Gastrocnemius medialis (tissue), 4 donors: ENCODE data around the gene THBS4. TPM values are rescaled to one million over a fixed set of nuclear protein-coding genes. Genes with fewer than 3 reads are reported as not detected.

Source experiments
- ATAC-seq, 2 donors: fragments of 150-250 bp; one replicate each; pipeline ENCODE4 v1.9.1; 2016
- DNase-seq, 2 donors: peaks; one replicate each; pipeline ENCODE4 v3.0.0-alpha.2; 2019
- H3K27ac ChIP-seq, 4 donors: fragments of 200-600 bp; sonication (generic); 1 replicate in 1 of 4; 2 replicates in 3 of 4; pipeline ENCODE4 v1.5.1; 2016 to 2018; ENCODE audit warnings: mild to moderate bottlenecking in 2 of 4, moderate library complexity in 1 of 4
- H3K27me3 ChIP-seq, 3 donors: fragments of 200-600 bp; sonication (generic) in 2 of 3; 1 replicate in 1 of 3; 2 replicates in 2 of 3; pipeline versions ENCODE4 v1.5.1 to v1.6.0; 2016 to 2019; ENCODE audit warnings: mild to moderate bottlenecking in 1 of 3, moderate library complexity in 1 of 3
- H3K36me3 ChIP-seq, 2 donors: fragments of 200-600 bp; sonication (generic) in 1 of 2; one replicate each; pipeline ENCODE4 v1.5.1; 2017 to 2018
- H3K4me1 ChIP-seq, 2 donors: fragments of 200-600 bp; sonication (generic) in 1 of 2; one replicate each; pipeline ENCODE4 v1.5.1; 2016 to 2017; ENCODE audit warnings: mild to moderate bottlenecking in 2 of 2
- H3K4me3 ChIP-seq, 4 donors: fragments of 200-600 bp; sonication (generic) in 3 of 4; 1 replicate in 1 of 4; 2 replicates in 3 of 4; pipeline ENCODE4 v1.5.1; 2016 to 2019; ENCODE audit warnings: mild to moderate bottlenecking in 2 of 4
- H3K9me3 ChIP-seq, 3 donors: fragments of 200-600 bp; sonication (generic) in 2 of 3; 1 replicate in 1 of 3; 2 replicates in 2 of 3; pipeline ENCODE4 v1.5.1; 2016 to 2019
- CTCF ChIP-seq, 5 experiments: fragments of 450-650 bp in 3 of 5; fragments of 200-600 bp in 2 of 5; sonication (generic) in 2 of 5; IDR thresholded peaks in 4 of 5; conservative IDR thresholded peaks in 1 of 5; 1 replicate in 4 of 5; 2 replicates in 1 of 5; pipeline ENCODE4 v1.5.1; 2016 to 2019; ENCODE audit warnings: antibody characterized with exemption in 5 of 5, mild to moderate bottlenecking in 3 of 5, moderate library complexity in 3 of 5
- POLR2A ChIP-seq, 2 donors: fragments of 450-650 bp; IDR thresholded peaks; one replicate each; pipeline ENCODE4 v1.6.1; 2017; ENCODE audit warnings: antibody characterized with exemption in 2 of 2, mild to moderate bottlenecking in 2 of 2, moderate library complexity in 2 of 2
- in situ Hi-C, 4 donors: fragments of 200-750 bp; cut with MboI; loops; one replicate each; pipeline versions ENCODE4 v1.15.0 to v1.8.0; 2017; ENCODE audit warnings: low sequenced_read_pairs in 4 of 4
- intact Hi-C: fragments of 100-400 bp; cut with DNase I; formaldehyde crosslinking; loops from one replicate; pipeline ENCODE4 v1.15.1; 2023; ENCODE audit warnings: low total_unique reads
- total RNA-seq, 4 donors: library from RNA; depleted of rRNA; stranded (reverse); fragments of >200 nt; gene quantifications; one replicate each; pipeline versions ENCODE4 v1.1.0 to v1.2.3, GENCODE V29; 2016

The THBS4 gene
- total RNA-seq, 4 donors from 2014 or later: 23.3 to 336 (median 38.4) TPM

DNA sequence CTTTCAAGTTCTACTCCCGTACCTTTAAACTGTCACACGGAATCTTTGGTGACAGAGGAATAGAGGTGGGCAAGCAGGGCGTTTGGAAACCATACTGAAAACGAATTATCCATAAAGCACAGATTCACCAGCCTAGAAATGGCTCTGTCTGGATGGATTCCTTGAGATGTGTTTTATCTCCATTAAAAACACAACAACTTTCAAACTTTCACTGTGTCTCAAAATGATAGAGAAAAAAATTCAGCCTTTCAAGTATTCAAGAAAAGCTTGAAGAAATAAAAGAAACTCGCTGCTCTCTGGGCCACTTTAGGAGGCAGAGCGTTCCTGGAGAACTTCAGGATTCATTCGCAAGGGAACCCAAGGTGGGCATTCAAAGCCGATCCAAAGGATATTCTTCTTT is 589 bp upstream of the THBS4 start:
- intact Hi-C loops: no loop called here
- ATAC-seq: no peak
- Histone ChIP-seq H3K4me3 (peak overlapping the region; percentile 41 to 49 (median 45)), H3K9me3 (no peaks in the 10 kb centered on the region), H3K4me1 (no peaks in the 10 kb centered on the region), H3K27me3 (peaks cover 25 to 31% (median 28%) of the 10 kb centered on the region in 3 donors), H3K36me3 (no peaks in the 10 kb centered on the region), H3K27ac (peak overlapping the region in 2 of 4 donors; percentile 55 to 59)
- no peak for TF ChIP-seq POLR2A (IDR thresholded peaks at IDR 0.05)
- TF ChIP-seq CTCF (IDR thresholded peaks at IDR 0.05 in 4 of 5, conservative IDR thresholded peaks at IDR 0.05 in 1 of 5): no peak
- in situ Hi-C loops: no loop called here
- DNase-seq: no peak

GRCh38 chr5:80035839-80036238 is 691 bp downstream of the THBS4 start:
- Histone ChIP-seq H3K4me1 (no peaks in the 10 kb centered on the region), H3K36me3 (no peaks in the 10 kb centered on the region), H3K9me3 (no peaks in the 10 kb centered on the region), H3K27me3 (peaks cover 25 to 31% (median 28%) of the 10 kb centered on the region in 3 donors), H3K4me3 (peak overlapping the region; percentile 41 to 50 (median 48)), H3K27ac (peak overlapping the region; percentile 25 to 58 (median 50))
- in situ Hi-C loops (no loop called here), intact Hi-C loops (no loop called here)
- ATAC-seq (peak in 1 of 2 donors; percentile 19), DNase-seq (no peak)
- no peak for TF ChIP-seq POLR2A (IDR thresholded peaks at IDR 0.05)
- TF ChIP-seq CTCF (IDR thresholded peaks at IDR 0.05 in 4 of 5, conservative IDR thresholded peaks at IDR 0.05 in 1 of 5): no peak

- TF ChIP-seq CTCF (IDR thresholded peaks at IDR 0.05 in 4 of 5, conservative IDR thresholded peaks at IDR 0.05 in 1 of 5) (no peak), POLR2A (IDR thresholded peaks at IDR 0.05) (no peak)
- Histone ChIP-seq H3K36me3 (no peaks in the 10 kb centered on the region), H3K27me3 (peaks cover 25 to 31% (median 28%) of the 10 kb centered on the region in 3 donors), H3K4me3 (peak overlapping the region in 3 of 4 donors; percentile 0 to 50 (median 49)), H3K27ac (peak overlapping the region; percentile 24 to 58 (median 45)), H3K4me1 (no peaks in the 10 kb centered on the region), H3K9me3 (no peaks in the 10 kb centered on the region)
- DNase-seq (no peak), ATAC-seq (peak in 1 of 2 donors; percentile 35)
- intact Hi-C loops: no loop called here
- in situ Hi-C loops: no loop called here
Observed at GRCh38 chr5:80036615-80037014, 1.5 kb downstream of the THBS4 start.

DNA sequence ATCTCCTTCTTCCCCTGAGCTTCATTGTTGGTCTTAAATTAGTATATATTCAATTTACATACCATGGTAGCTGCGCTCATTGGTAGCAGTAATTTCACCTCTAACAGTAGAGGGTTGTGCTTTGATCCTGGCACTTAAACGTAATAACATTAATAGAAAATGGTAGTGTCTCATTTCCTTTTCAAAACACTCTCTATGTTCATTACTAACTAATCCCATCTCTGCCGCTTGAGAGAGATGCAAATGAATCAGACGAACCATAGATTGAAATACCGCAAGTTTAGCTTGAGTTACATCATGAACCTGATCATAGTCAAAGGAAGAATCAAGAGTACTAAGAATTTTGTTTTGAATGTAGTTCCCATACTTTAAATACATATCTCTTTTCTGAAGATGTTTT is 2.2 kb downstream of the THBS4 start:
- peaks cover 25 to 31% (median 28%) of the 10 kb centered on the region in 3 donors for H3K27me3 ChIP-seq
- no peaks in the 10 kb centered on the region for H3K9me3 ChIP-seq
- H3K27ac ChIP-seq: peak overlapping the region in 1 of 4 donors; percentile 35
- no peaks in the 10 kb centered on the region for H3K4me1 ChIP-seq
- no peak for TF ChIP-seq CTCF (IDR thresholded peaks at IDR 0.05 in 4 of 5, conservative IDR thresholded peaks at IDR 0.05 in 1 of 5)
- no peak for TF ChIP-seq POLR2A (IDR thresholded peaks at IDR 0.05)
- H3K36me3 ChIP-seq: no peaks in the 10 kb centered on the region
- ATAC-seq (no peak), DNase-seq (no peak)
- in situ Hi-C loops: no loop called here
- intact Hi-C loops: no loop called here
- peak overlapping the region in 1 of 4 donors; percentile 49 for H3K4me3 ChIP-seq

DNA sequence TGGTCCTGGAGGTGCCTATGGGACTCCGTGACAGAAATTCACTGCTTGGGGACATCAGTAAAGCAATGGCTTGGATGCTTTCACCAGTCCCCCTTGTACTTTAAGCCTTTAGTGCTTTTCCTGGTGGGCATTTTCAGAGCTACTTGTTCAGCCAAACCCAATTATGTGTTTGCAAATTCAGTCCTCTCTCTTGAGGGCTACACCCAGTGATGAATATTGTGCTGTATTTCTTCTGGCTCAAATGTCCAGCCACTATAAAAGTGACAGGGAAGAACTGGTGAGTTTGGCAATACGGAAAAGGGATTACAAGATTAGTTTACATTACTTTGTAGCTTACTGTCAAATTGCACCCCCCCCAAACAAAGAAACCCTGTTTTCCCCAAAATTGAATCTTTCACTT is 4.5 kb downstream of the THBS4 start:
- H3K27me3 ChIP-seq: peaks cover 10 to 19% (median 15%) of the 10 kb centered on the region in 3 donors
- no peaks in the 10 kb centered on the region for H3K9me3 ChIP-seq
- H3K4me3 ChIP-seq: no peak overlapping the region
- intact Hi-C loops: no loop called here
- H3K36me3 ChIP-seq: no peaks in the 10 kb centered on the region
- no peaks in the 10 kb centered on the region for H3K4me1 ChIP-seq
- TF ChIP-seq CTCF (IDR thresholded peaks at IDR 0.05 in 4 of 5, conservative IDR thresholded peaks at IDR 0.05 in 1 of 5): no peak
- TF ChIP-seq POLR2A (IDR thresholded peaks at IDR 0.05): no peak
- peak overlapping the region in 1 of 4 donors; percentile 2 for H3K27ac ChIP-seq
- DNase-seq (no peak), ATAC-seq (no peak)
- in situ Hi-C loops: no loop called here
